Measurements from ENCODE around the gene TP53.

- no peak for TF ChIP-seq ARID3A (IDR thresholded peaks at IDR 0.05; ENCODE audit: borderline replicate concordance, low read depth, low read length)
- TF ChIP-seq POLR2AphosphoS5 (IDR thresholded peaks at IDR 0.05; ENCODE audit: control insufficient read depth, insufficient read depth, low read depth, low read length), result no peak
- TF ChIP-seq NFE2 (IDR thresholded peaks at IDR 0.05; ENCODE audit: low read depth), result no peak
- TF ChIP-seq ZNF239 (CRISPR knock-in tag; IDR thresholded peaks at IDR 0.05), result no peak
- no peak for TF ChIP-seq NFRKB (IDR thresholded peaks at IDR 0.05; ENCODE audit: low read depth)
- TF ChIP-seq RFX5 (IDR thresholded peaks at IDR 0.05; ENCODE audit: low read depth, low read length), result no peak
- TF ChIP-seq REST (IDR thresholded peaks at IDR 0.05; ENCODE audit: borderline replicate concordance), result no peak
- no peak for TF ChIP-seq REST (CRISPR knock-in tag; IDR thresholded peaks at IDR 0.05; ENCODE audit: low read depth)
- no peak for TF ChIP-seq SIN3B (IDR thresholded peaks at IDR 0.05; ENCODE audit: low read depth)
- TF ChIP-seq TEAD2 (tag; IDR thresholded peaks at IDR 0.05), result no peak
- TF ChIP-seq MAX (CRISPR knock-in tag; IDR thresholded peaks at IDR 0.05), result no peak
- no peak for TF ChIP-seq JUND (IDR thresholded peaks at IDR 0.05; ENCODE audit: borderline replicate concordance, low read depth, low read length)
- TF ChIP-seq JUND (tag; IDR thresholded peaks at IDR 0.05; ENCODE audit: borderline replicate concordance, low read depth, low read length), result no peak
- no peak for TF ChIP-seq CTCF (IDR thresholded peaks at IDR 0.05 in 2 of 3, conservative IDR thresholded peaks at IDR 0.05 in 1 of 3; ENCODE audit: insufficient read depth in 2 of 3, low read depth in 1 of 3, low read length in 3 of 3)
- no peak for TF ChIP-seq MTA3 (IDR thresholded peaks at IDR 0.05; ENCODE audit: borderline replicate concordance)
Measured at GRCh38 chr17:7626307-7626706, 61.0 kb downstream of the TP53 start.
